Right renal pelvis (tissue), 4 donors: Measurements from ENCODE around the gene R3HDM1. TPM values are rescaled to one million over a fixed set of nuclear protein-coding genes. Genes with fewer than 3 reads are reported as not detected.
"Not testable (repeated sequence)": the region's sequence is repeated elsewhere in the genome, so short reads cannot be mapped to it uniquely, and the experiment has no call there.

ENCODE experiments used
- DNase-seq, 4 donors: peaks; one replicate each; pipeline ENCODE4 v3.0.0-alpha.2; 2013; ENCODE audit warnings: low read depth in 4 of 4, low spot score in 3 of 4, missing footprints in 1 of 4
- polyA plus RNA-seq, 4 donors: library from polyadenylated mRNA; unstranded; fragments of 120-200 nt; gene quantifications; one replicate each; pipeline ENCODE4 v1.2.1, GENCODE V29; 2013; ENCODE audit not compliant: insufficient read length in 4 of 4

R3HDM1 gene
- polyA plus RNA-seq, 4 donors = 30.5 to 43.7 (median 35.6) TPM

DNA sequence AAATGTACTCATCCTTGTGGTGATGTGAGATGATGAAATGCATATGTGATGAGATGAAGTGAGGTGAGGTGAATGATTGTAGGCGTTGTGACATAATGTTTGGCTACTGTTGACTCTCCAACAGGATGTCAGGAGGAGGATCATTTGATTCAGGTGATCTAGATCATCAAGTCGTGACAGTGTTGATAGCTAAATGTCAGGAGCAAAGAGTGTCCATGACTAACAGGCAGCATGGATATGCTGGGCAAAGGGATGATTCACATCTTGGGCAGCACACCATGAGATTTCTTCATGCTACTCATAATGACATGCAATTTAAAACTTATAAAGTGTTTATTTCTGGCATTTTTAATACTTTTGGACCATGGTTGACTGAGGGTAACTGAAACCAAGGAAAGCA lies 170.2 kb downstream of the R3HDM1 start:
- DNase-seq = no peak

DNA sequence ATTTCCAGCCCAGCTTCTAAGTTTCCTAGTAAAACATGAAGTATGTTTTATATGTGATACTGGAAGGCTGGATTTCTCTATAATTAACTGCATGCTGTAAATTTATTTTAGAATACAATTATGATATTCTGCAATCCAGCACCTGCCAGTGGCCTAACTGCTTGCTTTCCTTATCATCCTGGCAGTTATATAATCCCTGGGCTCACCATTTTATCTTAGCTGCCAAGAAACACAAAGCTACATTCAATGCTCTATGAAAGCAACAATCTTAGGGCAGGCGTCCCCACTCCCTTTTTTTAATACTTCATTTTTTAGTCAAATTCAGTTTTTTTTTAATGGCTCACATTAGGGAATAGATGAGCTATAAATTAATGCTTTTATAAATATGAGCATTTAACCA lies 172.0 kb downstream of the R3HDM1 start:
- no peak for DNase-seq

DNA sequence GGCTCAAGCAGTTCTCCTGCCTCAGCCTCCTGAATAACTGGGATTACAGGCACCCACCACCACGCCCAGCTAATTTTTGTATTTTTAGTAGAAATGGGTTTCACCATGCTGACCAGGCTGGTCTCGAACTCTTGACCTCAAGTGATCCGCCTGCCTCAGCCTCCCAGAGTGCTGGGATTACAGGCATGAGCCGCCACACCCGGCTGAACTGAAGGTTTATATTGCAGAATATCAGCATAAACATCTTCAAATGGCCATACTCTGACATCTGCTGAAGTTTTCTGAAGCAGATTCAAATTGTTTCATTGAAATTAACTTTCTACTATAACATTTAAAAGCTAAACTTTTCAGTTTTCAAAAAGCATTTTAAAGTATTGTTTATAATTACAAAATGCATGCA lies 172.8 kb downstream of the R3HDM1 start:
- DNase-seq = not testable (repeated sequence)

DNA sequence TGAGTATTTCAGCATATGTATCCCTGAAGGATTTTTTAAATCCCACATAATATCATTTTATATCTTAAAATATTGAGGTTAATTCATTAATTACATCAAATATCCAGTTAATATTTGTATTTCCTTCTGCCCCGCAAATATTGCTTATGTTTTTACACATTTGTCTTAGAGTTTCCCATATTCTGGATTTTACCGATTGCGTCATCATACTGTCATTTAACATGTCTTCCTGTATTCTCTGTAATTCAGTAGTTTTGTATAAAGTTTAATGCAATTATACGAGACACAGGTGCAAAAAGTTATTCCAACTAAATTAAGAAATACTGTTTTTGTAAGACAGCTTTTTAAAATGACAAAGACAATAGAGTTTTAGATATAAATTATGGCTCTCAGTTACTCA lies 176.9 kb downstream of the R3HDM1 start:
- DNase-seq = no peak

DNA sequence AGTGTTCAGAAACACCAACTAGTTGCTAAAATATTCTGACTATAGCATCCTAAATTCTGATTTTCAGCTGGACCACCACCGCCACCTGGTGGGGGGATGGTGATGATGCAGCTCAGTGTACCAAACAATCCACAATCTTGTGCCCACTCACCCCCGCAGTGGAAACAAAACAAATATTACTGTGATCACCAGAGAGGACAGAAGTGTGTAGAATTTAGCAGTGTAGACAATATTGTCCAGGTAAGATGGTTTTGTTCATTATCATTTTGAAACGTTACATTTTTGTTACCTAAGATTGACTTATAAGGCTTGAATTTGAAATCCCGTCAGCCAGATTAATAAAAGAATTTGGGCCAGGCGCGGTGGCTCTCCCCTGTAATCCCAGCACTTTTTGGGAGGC lies 178.7 kb downstream of the R3HDM1 start:
- DNase-seq = peak; percentile 8 to 41 (median 22)

DNA sequence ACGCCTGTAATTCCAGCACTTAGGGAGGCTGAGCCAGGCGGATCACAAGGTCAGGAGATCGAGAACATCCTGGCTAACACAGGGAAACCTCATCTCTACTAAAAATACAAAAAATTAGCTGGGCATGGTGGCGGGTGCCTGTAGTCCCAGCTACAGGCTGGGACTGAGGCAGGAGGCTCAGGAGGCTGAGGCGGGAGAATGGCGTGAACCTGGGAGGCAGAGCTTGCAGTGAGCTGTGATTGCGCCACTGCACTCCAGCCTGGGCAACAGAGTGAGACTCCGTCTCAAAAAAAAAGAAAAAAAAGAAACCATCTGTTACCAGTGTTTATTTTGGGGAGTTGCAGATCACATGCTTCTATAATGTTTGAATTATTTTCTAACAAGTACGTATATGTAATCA lies 183.8 kb downstream of the R3HDM1 start:
- not testable (repeated sequence) for DNase-seq

DNA sequence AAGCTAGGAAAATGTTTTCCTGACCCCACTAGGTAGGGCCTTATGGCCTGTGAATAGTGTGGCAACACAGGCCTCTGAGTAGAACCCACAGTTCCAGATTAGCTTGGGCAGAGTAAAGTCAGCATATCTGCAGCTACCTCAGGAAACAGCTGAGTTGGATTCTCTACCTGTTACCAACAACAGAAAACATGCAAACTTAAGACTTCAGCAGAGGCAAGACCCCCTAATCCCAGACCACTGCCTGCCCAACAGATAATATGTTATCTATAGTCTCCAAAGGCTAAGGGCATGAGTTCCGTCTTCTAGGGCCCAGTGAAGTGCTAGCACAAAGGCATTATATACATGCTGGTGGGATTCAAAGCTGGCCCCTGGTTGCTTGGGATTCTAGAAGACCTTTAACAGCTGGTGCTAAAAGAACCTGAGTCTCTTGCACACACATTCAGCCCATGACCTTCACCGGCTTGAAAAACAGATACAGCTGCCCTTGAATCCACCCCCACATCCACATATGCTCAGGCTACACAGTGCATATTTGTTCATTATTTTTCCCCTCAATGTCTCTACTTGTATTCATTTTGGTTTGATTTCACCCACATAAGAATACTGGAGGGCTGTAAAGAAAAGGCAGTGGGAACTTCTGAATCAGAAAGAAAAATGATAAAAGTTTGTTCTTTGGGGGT lies 196.9 kb downstream of the R3HDM1 start:
- DNase-seq = no peak

DNA sequence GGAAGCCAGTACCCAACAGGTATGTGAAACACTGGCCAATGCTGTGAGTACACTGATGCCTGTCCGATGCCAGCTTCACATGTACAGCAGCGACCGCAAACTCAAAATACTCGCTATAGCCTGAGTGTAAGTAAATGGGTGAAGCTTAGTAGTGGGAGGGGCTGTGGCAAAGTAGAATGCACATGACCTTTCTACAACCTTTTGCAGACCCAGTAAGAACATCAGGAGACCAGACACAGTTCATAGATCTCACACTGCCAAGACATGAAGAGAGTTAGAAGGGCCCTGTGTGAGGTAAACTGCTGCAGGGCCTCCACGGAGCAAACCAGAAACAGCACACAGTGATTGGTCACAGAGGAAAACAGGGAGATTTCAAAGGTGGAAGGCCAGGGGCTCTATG lies 201.3 kb downstream of the R3HDM1 start:
- DNase-seq = no peak

DNA sequence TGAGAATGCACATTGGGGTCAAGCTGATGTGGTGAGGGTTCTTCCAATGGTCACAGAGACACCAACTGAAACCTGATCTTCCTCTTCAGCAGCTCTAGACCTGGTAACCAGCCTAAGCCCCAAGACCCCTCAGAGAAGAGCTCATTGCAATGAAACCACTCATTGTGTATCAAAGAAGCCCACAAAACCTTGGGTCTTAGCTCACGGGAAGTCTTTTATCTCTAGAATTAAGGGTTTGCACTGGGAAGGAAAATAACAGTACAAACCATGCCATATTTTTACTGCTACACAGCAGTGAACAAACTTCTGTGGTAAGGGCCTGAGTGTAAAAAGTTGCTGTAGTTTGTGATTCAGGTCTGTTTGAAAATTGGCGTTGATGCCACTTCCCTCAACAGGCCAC lies 201.8 kb downstream of the R3HDM1 start:
- DNase-seq = no peak

DNA sequence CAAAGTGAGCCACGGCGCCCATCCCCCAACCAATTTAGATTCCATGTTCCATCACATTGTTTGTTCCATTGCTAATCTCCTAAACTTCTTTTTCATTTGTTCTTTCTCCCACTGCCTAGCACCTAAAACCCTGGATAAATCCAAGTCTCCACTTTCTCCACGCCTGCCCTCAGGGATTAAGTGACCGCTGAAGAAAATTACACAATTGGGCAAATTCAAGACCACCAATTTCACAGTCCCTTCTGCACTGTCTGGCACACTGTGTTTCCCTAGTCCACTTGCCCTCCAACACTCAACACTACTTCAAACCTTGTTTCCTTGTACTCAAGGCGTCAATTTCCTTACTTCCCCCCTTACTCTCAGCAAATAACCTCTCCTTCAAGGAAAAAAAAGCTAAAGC lies 205.3 kb downstream of the R3HDM1 start:
- DNase-seq = no peak

DNA sequence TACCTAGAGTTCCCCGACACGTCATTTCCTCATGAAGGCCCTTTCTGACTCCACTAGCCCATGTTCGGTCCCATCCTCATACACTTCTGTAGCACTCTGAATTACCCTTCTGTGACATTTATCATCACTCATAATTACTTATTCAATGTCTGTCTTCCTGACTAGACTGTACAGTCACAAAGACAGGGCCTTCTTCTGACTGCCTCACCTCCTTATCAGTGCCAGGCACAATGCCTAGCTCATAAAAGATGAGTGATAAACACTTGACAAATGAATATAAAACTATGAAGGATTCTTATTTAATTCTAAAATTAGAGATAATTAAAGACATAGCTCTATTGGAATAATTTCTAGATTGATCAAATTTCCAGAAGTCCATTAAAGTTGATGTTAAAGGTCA lies 208.9 kb downstream of the R3HDM1 start:
- DNase-seq = no peak

DNA sequence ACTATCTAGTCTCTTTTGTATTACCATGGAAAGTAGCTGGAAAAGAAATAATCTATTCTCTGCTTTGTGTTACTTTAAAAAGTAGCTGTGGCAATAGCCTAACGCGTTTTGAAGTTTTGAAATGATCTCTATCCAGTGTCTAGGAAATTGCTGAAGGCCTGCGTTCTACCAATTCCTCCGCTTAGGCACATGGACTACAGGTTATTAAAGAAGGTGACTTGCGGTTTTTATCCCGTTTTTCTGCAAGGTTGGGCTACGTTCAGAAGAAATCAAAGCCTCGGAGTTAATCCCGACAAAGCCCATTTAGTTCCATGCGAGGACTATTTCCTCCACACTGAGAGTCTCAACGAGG lies 209.7 kb downstream of the R3HDM1 start:
- no peak for DNase-seq

DNA sequence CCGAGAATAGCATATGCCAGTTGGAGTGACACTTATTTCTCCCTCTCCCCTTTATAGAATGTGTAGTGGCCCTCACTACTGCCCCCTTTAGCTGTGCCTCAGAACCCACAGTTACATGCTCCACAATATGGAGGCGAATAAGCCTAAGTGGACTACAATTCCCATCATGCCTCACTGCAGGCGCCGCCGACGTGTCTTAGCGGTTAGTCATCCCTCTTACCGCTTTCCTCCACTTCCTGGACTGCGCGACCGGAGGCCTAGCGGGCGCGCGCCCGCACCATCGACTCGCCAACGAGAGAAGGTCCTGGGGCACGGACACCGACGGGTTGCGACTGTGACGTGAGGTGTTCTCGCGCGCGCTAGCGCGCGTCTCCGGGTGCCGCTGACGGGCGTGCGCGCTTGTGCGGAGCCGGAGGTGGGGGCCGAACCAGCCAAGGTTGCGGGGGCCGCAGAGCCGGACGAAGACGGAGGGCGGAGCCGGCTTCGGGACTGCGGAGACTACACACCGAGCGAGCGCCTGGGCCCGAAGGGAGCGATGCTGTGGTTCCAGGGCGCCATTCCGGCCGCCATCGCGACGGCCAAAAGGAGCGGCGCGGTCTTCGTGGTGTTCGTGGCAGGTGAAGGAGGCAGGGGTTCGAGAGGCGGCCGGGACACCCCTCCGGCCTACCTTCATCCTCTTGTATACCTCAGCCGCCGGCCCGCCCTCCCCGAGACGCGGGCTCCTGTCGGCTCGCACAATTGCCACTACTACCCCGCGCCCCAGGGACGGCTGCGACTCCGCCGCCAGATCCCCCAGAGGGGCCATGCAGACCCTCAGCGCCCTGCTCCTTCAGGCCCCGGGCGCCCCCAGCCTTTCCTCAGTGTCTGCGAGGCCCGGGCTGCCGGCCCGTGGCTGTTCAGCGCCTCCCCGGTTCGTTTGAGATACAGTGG lies 210.4 kb downstream of the R3HDM1 start, which contains the start of gene UBXN4:
Gene UBXN4 (plus strand): TSS at position 461 of the 930 bp plus-strand sequence. CDS start 75 bp downstream, at position 536.
- DNase-seq = peak; percentile 92 to 97 (median 94)

DNA sequence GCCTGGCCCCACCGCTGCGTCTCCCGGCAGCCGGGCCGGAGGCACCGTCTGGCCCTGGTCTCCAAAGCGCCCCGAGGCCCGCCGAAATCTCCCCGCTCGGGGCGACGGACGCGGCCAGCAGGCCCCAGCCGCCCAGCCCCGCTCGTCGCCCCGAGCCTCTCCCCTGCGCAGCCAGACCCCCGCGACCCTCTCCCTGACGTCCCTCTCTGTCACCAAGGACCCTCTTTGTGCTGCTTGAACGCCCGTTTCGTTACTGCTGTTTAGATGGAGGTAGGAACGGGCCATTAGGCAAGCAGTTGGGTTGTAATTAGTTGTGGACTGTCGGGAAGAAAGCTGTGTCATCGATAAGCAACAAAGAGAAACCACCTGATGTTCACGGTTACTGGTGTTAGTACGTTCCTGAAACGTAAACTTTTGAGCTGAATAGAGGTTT lies 211.1 kb downstream of the R3HDM1 start:
- DNase-seq = peak; percentile 43 to 69 (median 51)

DNA sequence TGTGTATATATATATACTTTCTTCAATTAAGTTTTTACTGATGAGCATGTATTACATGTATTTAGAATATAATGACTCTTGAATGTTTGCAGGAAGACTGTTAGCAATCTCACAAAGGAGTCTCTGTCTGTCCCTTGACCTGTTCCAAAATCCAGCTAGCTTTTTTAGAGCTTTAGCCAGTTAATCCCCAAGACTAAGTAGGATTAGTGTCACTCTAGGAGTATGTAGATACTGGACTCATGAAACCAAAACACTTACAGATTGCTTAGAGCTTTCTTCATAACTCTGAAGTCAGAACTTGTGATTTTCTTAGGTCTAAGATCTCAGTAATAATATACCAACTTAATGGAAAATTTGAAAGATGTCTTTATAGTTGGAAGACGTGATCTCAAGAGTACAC lies 212.6 kb downstream of the R3HDM1 start:
- no peak for DNase-seq

DNA sequence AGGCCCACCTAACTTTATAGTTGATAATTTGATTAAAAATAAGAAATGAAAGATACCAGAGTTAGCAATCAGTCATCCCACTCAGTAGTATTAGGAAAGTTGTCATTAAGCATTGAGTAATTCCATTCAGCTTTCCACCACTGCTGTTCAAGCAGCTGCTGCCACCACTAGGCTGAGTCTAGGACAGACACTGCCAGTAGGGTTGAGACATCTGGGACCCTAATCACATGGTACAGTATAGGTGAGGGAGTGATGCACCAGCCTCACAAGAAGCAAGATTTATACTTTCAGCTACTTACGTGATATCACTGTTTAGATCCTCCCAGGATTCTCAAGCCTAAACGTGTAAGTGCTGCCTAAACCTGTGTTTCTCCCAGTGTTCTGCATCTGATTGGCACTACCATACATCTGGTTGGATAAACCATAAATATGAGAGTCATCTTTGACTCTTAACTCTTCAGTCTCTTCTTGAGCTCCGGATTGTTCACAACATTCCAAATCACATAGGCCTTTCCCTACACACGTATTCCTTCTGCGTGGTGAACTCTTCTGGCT lies 213.6 kb downstream of the R3HDM1 start:
- no peak for DNase-seq

DNA sequence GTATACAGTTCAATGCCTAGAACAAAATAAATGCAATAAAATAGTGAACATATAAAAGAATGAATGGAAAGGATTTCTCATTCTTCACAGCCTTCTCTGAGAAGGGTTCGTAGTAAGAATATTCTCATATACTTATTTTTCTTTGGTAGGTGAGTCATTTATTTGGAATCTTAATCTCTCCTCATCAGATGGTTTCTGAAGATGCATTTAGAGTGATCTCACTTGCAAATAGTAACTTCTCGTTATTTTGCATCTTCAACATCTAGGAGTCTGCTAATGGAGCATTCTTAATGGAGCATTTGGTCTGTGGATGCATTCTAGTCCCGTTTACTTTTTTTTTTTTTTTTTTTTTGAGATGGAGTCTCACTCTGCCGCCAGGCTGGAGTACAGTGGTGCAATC lies 214.3 kb downstream of the R3HDM1 start:
- DNase-seq = no peak

DNA sequence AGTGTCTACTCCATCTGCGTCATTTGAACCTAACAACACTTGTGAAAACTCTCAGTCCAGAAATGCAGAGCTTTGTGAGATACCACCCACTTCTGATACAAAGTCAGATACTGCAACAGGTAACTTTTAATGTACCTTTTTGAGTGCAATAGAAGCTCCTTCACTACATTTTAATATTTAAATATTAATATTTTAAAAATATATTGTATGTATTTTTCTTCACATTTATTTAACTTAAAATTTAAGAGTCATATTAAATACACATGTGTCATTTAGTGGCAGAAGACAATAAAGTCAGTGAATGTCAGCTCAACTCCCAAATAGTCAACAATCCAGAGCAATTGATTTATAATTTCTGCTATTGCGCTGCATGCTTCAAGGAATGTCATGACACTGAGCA lies 224.3 kb downstream of the R3HDM1 start:
- DNase-seq = no peak

DNA sequence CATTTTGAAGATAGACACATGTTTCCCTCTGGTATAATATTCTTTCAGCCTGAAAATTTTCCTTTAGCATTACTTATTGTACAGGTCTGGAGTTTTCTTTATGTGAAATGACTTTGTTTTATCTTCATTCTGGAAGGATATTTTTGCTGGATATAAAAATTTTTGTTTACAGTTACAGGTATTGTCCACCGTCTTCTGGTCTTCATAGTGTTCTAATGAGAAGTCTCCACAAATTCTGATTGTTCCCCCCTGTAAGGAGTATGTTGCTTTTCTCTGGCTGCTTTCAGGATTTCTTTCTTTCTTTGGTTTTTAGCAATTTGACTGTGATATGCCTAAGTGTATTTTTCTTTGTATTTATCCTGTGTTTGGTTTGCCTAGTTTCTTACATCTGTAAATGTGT lies 225.4 kb downstream of the R3HDM1 start:
- DNase-seq = no peak

DNA sequence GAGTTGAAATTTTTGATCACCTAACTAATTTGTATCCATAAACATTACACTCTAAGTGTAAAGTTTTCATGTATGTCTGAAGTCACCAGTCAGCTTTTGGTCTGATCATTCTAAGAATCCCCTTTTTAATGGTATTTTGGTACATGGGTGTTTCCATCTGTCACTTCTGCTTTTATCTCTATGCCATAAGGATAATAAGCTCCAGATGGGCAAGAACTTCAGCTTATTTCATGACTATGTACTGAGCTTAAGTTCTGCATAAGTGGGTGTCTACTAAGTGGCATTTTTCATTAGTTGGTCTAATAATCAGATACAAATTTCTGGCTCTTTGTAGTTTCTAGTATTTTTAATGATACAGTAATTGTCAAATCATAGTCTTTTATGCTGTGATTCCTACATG lies 230.7 kb downstream of the R3HDM1 start:
- no peak for DNase-seq

DNA sequence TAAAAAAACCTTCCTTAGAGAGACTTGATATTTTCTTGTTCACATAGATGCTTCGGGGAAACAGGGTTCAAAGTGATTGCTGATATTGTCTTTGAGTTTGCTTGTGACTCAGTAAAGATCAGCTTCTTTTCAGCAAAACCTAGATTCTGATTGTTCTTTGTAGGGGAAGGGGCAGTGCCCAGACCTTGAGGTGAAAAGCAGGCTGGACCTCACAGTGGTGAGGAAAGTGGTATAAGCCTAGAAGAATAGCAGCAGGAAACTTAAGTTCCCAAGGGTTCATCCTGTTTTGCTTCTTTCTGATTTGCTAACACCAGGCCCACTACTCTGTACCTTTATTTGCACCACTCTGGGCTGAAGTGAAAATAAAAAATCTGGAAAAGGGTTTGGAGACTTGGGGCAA lies 231.2 kb downstream of the R3HDM1 start:
- DNase-seq = no peak

DNA sequence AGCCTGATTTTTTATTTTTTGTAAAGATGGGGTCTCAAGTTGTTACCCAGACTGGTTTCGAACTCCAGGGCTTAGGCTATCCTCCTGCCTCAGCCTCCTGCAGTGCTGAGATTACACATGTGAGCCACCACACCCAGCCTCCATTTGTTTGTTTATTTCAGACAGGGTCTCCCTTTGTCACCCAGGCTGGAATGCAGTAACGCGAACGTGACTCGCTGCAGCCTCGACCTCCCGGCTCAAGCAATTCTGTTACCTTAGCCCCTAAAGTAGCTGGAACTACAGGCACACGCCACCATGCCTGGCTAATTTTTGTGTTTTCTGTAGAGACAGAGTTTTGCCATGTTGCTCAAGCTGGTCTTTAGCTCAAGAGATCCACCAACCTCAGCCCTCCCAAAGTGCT lies 237.6 kb downstream of the R3HDM1 start:
- no peak for DNase-seq
